NCI-H1694 treated with DMSO at 0.1 percent for 48 hours (cell line): ENCODE data around the gene STK38L.

ENCODE experiments used
- DNase-seq: peaks from one replicate; lab custom pipeline; 2025; lab: John Stamatoyannopoulos, UW

The STK38L gene

GRCh38 chr12:27319409-27319808, 75.3 kb downstream of the STK38L start:
- no peak for DNase-seq

- DNase-seq = no peak
Measured at GRCh38 chr12:27319848-27320247, 75.8 kb downstream of the STK38L start.

- no peak for DNase-seq
Measured at GRCh38 chr12:27324530-27324929, 80.4 kb downstream of the STK38L start.

- DNase-seq = no peak
Measured at GRCh38 chr12:27330846-27331245, 86.8 kb downstream of the STK38L start.

- no peak for DNase-seq
Measured at GRCh38 chr12:27331291-27331926, 87.3 kb downstream of the STK38L start.

GRCh38 chr12:27331927-27332324, 87.8 kb downstream of the STK38L start:
- no peak for DNase-seq

GRCh38 chr12:27332407-27332713, 88.3 kb downstream of the STK38L start:
- no peak for DNase-seq

GRCh38 chr12:27332714-27333402, 88.8 kb downstream of the STK38L start, which contains the start of gene BMAL2:
Gene BMAL2, plus strand, starts transcription at chr12:27332836. Its CDS starts 237 bp downstream, at chr12:27333073.
- peak; percentile 58 for DNase-seq

- peak; percentile 28 for DNase-seq
Measured at GRCh38 chr12:27333403-27334009, 89.4 kb downstream of the STK38L start.

GRCh38 chr12:27334042-27334720, 90.1 kb downstream of the STK38L start:
- DNase-seq = no peak

- DNase-seq = no peak
Measured at GRCh38 chr12:27334721-27335082, 90.6 kb downstream of the STK38L start.

- no peak for DNase-seq
Measured at GRCh38 chr12:27335364-27336281, 91.5 kb downstream of the STK38L start.

GRCh38 chr12:27336282-27336653, 92.2 kb downstream of the STK38L start:
- DNase-seq = no peak

- no peak for DNase-seq
Measured at GRCh38 chr12:27337376-27337775, 93.3 kb downstream of the STK38L start.

GRCh38 chr12:27338473-27338872, 94.4 kb downstream of the STK38L start:
- DNase-seq = no peak

GRCh38 chr12:27340971-27341370, 96.9 kb downstream of the STK38L start:
- no peak for DNase-seq

GRCh38 chr12:27342536-27342935, 98.5 kb downstream of the STK38L start:
- DNase-seq = no peak

GRCh38 chr12:27343255-27344000, 99.3 kb downstream of the STK38L start:
- no peak for DNase-seq

- no peak for DNase-seq
Measured at GRCh38 chr12:27344246-27344645, 100.2 kb downstream of the STK38L start.

- DNase-seq = no peak
Measured at GRCh38 chr12:27344760-27345159, 100.7 kb downstream of the STK38L start.

GRCh38 chr12:27345376-27345775, 101.3 kb downstream of the STK38L start:
- DNase-seq = no peak
